ENCODE results near the gene CTNNBL1. TPM values are rescaled to one million over a fixed set of nuclear protein-coding genes. Genes with fewer than 3 reads are reported as not detected.

Gene CTNNBL1
- polyA plus RNA-seq, 1 of the 3 experiments (the other 2 are of a cell fraction), result 29.5 TPM

- TF ChIP-seq TEAD4 (IDR thresholded peaks at IDR 0.05; ENCODE audit: borderline replicate concordance, insufficient read depth) (no peak), MAX (IDR thresholded peaks at IDR 0.05; ENCODE audit: low read depth) (no peak)
These were observed 35.7 kb upstream of the CTNNBL1 start (continued) for GRCh38 chr20:37657924-37658804.

GRCh38 chr20:37661519-37661918 is 32.3 kb upstream of the CTNNBL1 start:
- no peak for TF ChIP-seq NRF1 (IDR thresholded peaks at IDR 0.05; ENCODE audit: low read depth, low read length)
- TF ChIP-seq MEF2A (IDR thresholded peaks at IDR 0.05; ENCODE audit: borderline replicate concordance, low read depth), result no peak
- TF ChIP-seq TAF1 (IDR thresholded peaks at IDR 0.05; ENCODE audit: borderline replicate concordance, low read depth, low read length), result no peak
- TF ChIP-seq GABPA (IDR thresholded peaks at IDR 0.05; ENCODE audit: low read depth), result no peak
- no peak for TF ChIP-seq NFIC (IDR thresholded peaks at IDR 0.05; ENCODE audit: borderline replicate concordance)
- no peak for TF ChIP-seq YY1 (IDR thresholded peaks at IDR 0.05; ENCODE audit: low read depth)
- TF ChIP-seq EP300 (IDR thresholded peaks at IDR 0.05; ENCODE audit: borderline replicate concordance in 1 of 2, low read depth in 1 of 2, low read length in 1 of 2), result no peak
- TF ChIP-seq, protein P1, sequence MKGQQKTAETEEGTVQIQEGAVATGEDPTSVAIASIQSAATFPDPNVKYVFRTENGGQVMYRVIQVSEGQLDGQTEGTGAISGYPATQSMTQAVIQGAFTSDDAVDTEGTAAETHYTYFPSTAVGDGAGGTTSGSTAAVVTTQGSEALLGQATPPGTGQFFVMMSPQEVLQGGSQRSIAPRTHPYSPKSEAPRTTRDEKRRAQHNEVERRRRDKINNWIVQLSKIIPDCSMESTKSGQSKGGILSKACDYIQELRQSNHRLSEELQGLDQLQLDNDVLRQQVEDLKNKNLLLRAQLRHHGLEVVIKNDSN (IDR thresholded peaks at IDR 0.05; ENCODE audit: borderline replicate concordance, low read depth), result no peak
- Histone ChIP-seq H2AFZ (ENCODE audit: low read depth) (no peak overlapping the region), H3K27me3 (ENCODE audit: insufficient read depth) (peaks cover 6% of the 10 kb centered on the region; the same call in 1 of the 2 replicates), H3K27ac (ENCODE audit: low read depth in 2 of 2, low read length in 1 of 2) (no peak overlapping the region), H3K36me3 (replicated peaks in 1 of 2; ENCODE audit: control insufficient read depth in 1 of 2, insufficient read depth in 2 of 2, low read length in 1 of 2) (no peaks in the 10 kb centered on the region), H3K4me1 (ENCODE audit: control insufficient read depth in 1 of 2, insufficient read depth in 2 of 2, low read depth in 1 of 2, low read length in 1 of 2) (no peaks in the 10 kb centered on the region), H3K79me2 (ENCODE audit: insufficient read depth) (no peaks in the 10 kb centered on the region), H3K9ac (no peak overlapping the region), H4K20me1 (ENCODE audit: insufficient read depth) (no peaks in the 10 kb centered on the region), H3K4me2 (no peak overlapping the region), H3K9me3 (no peaks in the 10 kb centered on the region), H3K4me3 (ENCODE audit: low read depth in 2 of 2, low read length in 1 of 2) (no peak overlapping the region), H3F3A (replicated peaks; ENCODE audit: insufficient read depth) (no peaks in the 10 kb centered on the region), H3K9me2 (no peaks in the 10 kb centered on the region)
- 73% methylated on average over 6 of the region's 6 CpGs for WGBS (ENCODE audit: low lambda C conversion rate)
- CTCF ChIA-PET, result interaction anchor here (0.7 to 2.7 kb wide), 4 partner anchors 10 to 346 kb away, joined by 3 to 7 read pairs (median 3); no protein-coding TSS in a partner anchor
- POLR2A ChIA-PET, result no interaction called here
- DNase-seq, result no peak

GRCh38 chr20:37662308-37662707 is 31.5 kb upstream of the CTNNBL1 start:
- H3K27ac ChIP-seq (ENCODE audit: low read depth in 2 of 2, low read length in 1 of 2), result no peak overlapping the region
- CTCF ChIA-PET, result interaction anchor here (0.9 kb wide), 1 partner anchor 97 kb away, joined by 3 read pairs; no protein-coding TSS in a partner anchor
- no peaks in the 10 kb centered on the region for H3F3A ChIP-seq (replicated peaks; ENCODE audit: insufficient read depth)
- WGBS (ENCODE audit: low lambda C conversion rate), result 46% methylated on average over 3 of the region's 3 CpGs
- DNase-seq, result no peak
- H3K4me2 ChIP-seq, result no peak overlapping the region
- POLR2A ChIA-PET, result no interaction called here
- no peak overlapping the region for H2AFZ ChIP-seq (ENCODE audit: low read depth)
- H3K79me2 ChIP-seq (ENCODE audit: insufficient read depth), result no peaks in the 10 kb centered on the region
- peaks cover 6% of the 10 kb centered on the region; the same call in 1 of the 2 replicates for H3K27me3 ChIP-seq (ENCODE audit: insufficient read depth)
- H3K36me3 ChIP-seq (replicated peaks in 1 of 2; ENCODE audit: control insufficient read depth in 1 of 2, insufficient read depth in 2 of 2, low read length in 1 of 2), result no peaks in the 10 kb centered on the region
- no peaks in the 10 kb centered on the region for H3K9me2 ChIP-seq
- no peaks in the 10 kb centered on the region for H3K4me1 ChIP-seq (ENCODE audit: control insufficient read depth in 1 of 2, insufficient read depth in 2 of 2, low read depth in 1 of 2, low read length in 1 of 2)
- no peaks in the 10 kb centered on the region for H3K9me3 ChIP-seq
- H4K20me1 ChIP-seq (ENCODE audit: insufficient read depth), result no peaks in the 10 kb centered on the region
- no peak overlapping the region for H3K4me3 ChIP-seq (ENCODE audit: low read depth in 2 of 2, low read length in 1 of 2)
- no peak overlapping the region for H3K9ac ChIP-seq
- TF ChIP-seq ELF1 (IDR thresholded peaks at IDR 0.05) (no peak), FOXJ3 (CRISPR knock-in tag; IDR thresholded peaks at IDR 0.05) (no peak), JUND (IDR thresholded peaks at IDR 0.05) (no peak), RXRA (IDR thresholded peaks at IDR 0.05; ENCODE audit: borderline replicate concordance, low read depth) (no peak), REST (IDR thresholded peaks at IDR 0.05; ENCODE audit: low read depth, low read length) (no peak), NRF1 (IDR thresholded peaks at IDR 0.05; ENCODE audit: low read depth, low read length) (no peak), GATA2 (CRISPR knock-in tag; IDR thresholded peaks at IDR 0.05) (no peak), EP300 (IDR thresholded peaks at IDR 0.05; ENCODE audit: borderline replicate concordance in 1 of 2, low read depth in 1 of 2, low read length in 1 of 2) (no peak), POLR2AphosphoS5 (IDR thresholded peaks at IDR 0.05; ENCODE audit: low read depth, low read length) (no peak), SMC3 (IDR thresholded peaks at IDR 0.05; ENCODE audit: low read depth, low read length) (no peak), TAF1 (IDR thresholded peaks at IDR 0.05; ENCODE audit: borderline replicate concordance, low read depth, low read length) (no peak), FOXM1 (IDR thresholded peaks at IDR 0.05; ENCODE audit: low read depth) (no peak), CHD2 (IDR thresholded peaks at IDR 0.05; ENCODE audit: low read length, partially characterized antibody) (no peak)
- TF ChIP-seq, protein P1 (IDR thresholded peaks at IDR 0.05; ENCODE audit: borderline replicate concordance, low read depth), result no peak

Data from SK-N-SH (cell line).